GM21529 (cell line): ENCODE results near the gene RAB20.
"Not testable (repeated sequence)": the region's sequence is repeated elsewhere in the genome, so short reads cannot be mapped to it uniquely, and the experiment has no call there.

ENCODE experiments used
- ATAC-seq: cut with Tn5 transposase; IDR thresholded peaks from one replicate; pipeline ENCODE4 v1.9.1; 2021; ENCODE audit not compliant: unreplicated experiment

RAB20 gene

GRCh38 chr13:110554946-110555345 is 6.6 kb downstream of the RAB20 start:
- no peak for ATAC-seq

- no peak for ATAC-seq
These were observed 7.2 kb downstream of the RAB20 start for GRCh38 chr13:110554227-110554836.

GRCh38 chr13:110553417-110553816 is 8.1 kb downstream of the RAB20 start:
- ATAC-seq = no peak

- no peak for ATAC-seq
These were observed 8.8 kb downstream of the RAB20 start for GRCh38 chr13:110552767-110553166.

- ATAC-seq = no peak
These were observed 10.2 kb downstream of the RAB20 start for GRCh38 chr13:110551284-110551683.

GRCh38 chr13:110549795-110550160 is 11.7 kb downstream of the RAB20 start:
- ATAC-seq = no peak

- no peak for ATAC-seq
These were observed 12.4 kb downstream of the RAB20 start for GRCh38 chr13:110548891-110549794.

GRCh38 chr13:110546926-110547325 is 14.6 kb downstream of the RAB20 start:
- ATAC-seq = no peak

- ATAC-seq = no peak
These were observed 15.1 kb downstream of the RAB20 start for GRCh38 chr13:110546378-110546777.

GRCh38 chr13:110542169-110542796 is 19.2 kb downstream of the RAB20 start:
- no peak for ATAC-seq

GRCh38 chr13:110541526-110541920 is 20.0 kb downstream of the RAB20 start:
- no peak for ATAC-seq

GRCh38 chr13:110540871-110541525 is 20.5 kb downstream of the RAB20 start:
- no peak for ATAC-seq

- no peak for ATAC-seq
These were observed 21.6 kb downstream of the RAB20 start for GRCh38 chr13:110539894-110540293.

- ATAC-seq = peak; percentile 75
These were observed 22.9 kb downstream of the RAB20 start for GRCh38 chr13:110538632-110539031.

GRCh38 chr13:110536006-110536693 is 25.4 kb downstream of the RAB20 start:
- ATAC-seq = no peak

GRCh38 chr13:110535526-110535925 is 26.0 kb downstream of the RAB20 start:
- no peak for ATAC-seq

- ATAC-seq = no peak
These were observed 27.5 kb downstream of the RAB20 start for GRCh38 chr13:110533771-110534670.

- not testable (repeated sequence) for ATAC-seq
These were observed 29.3 kb downstream of the RAB20 start for GRCh38 chr13:110532258-110532657.

- ATAC-seq = no peak
These were observed 29.8 kb downstream of the RAB20 start for GRCh38 chr13:110531671-110532083.

GRCh38 chr13:110531100-110531499 is 30.4 kb downstream of the RAB20 start:
- no peak for ATAC-seq
